Prostate gland (tissue), 2 donors: Measurements from ENCODE around the gene ZNF366. TPM values are rescaled to one million over a fixed set of nuclear protein-coding genes. Genes with fewer than 3 reads are reported as not detected.

Experiments
- DNase-seq: peaks from one replicate; pipeline ENCODE4 v3.0.0-alpha.2; 2019; ENCODE audit warnings: low spot score
- H3K27ac ChIP-seq, 2 donors: fragments of 200-600 bp; sonication (generic); 2 replicates each; pipeline ENCODE4 v1.5.1; 2017 to 2019
- H3K27me3 ChIP-seq: fragments of 200-600 bp; sonication (generic); replicated peaks from 2 replicates; pipeline ENCODE4 v1.5.1; 2019; ENCODE audit not compliant: insufficient read depth
- H3K36me3 ChIP-seq, 2 donors: fragments of 200-600 bp; sonication (generic); 1 replicate in 1 of 2; 2 replicates in 1 of 2; pipeline versions ENCODE4 v1.5.1 to v1.8.1; 2017 to 2019
- H3K4me1 ChIP-seq: fragments of 200-600 bp; sonication (generic); replicated peaks from 2 replicates; pipeline ENCODE4 v1.5.1; 2019
- H3K4me3 ChIP-seq, 2 donors: fragments of 200-600 bp; sonication (generic); 2 replicates each; pipeline ENCODE4 v1.5.1; 2017 to 2019
- H3K9me3 ChIP-seq: fragments of 200-600 bp; sonication (generic); 2 replicates; pipeline ENCODE4 v1.5.1; 2017
- CTCF ChIP-seq, 4 experiments: fragments of 200-600 bp in 2 of 4; fragments of 450-650 bp in 2 of 4; sonication (generic) in 2 of 4; IDR thresholded peaks; 1 replicate in 3 of 4; 2 replicates in 1 of 4; pipeline ENCODE4 v1.5.1; 2016 to 2019; ENCODE audit warnings: antibody characterized with exemption in 4 of 4, mild to moderate bottlenecking in 2 of 4, moderate library complexity in 2 of 4
- POLR2A ChIP-seq: fragments of 450-650 bp; IDR thresholded peaks from one replicate; pipeline ENCODE4 v1.6.1; 2016; ENCODE audit warnings: antibody characterized with exemption, mild to moderate bottlenecking
- POLR2AphosphoS5 ChIP-seq: sonication (generic); formaldehyde crosslinking; IDR thresholded peaks from one replicate; pipeline ENCODE4 v1.6.1; 2017; ENCODE audit warnings: antibody characterized with exemption
- WGBS: methylation state at CpG from one replicate; pipeline ENCODE4 v1.1.5; 2018; 5-methylcytosine and 5-hydroxymethylcytosine counted together
- intact Hi-C: fragments of 100-400 bp; cut with DNase I; formaldehyde crosslinking; loops from one replicate; pipeline ENCODE4 v1.14.2; 2022
- total RNA-seq, 2 donors: library from RNA; depleted of rRNA; stranded (reverse); fragments of >200 nt; gene quantifications; one replicate each; pipeline ENCODE4 v1.1.0, GENCODE V29; 2016

Gene ZNF366
- total RNA-seq, 2 donors from 2014 or later, result 2.0 to 3.2 TPM

GRCh38 chr5:72522607-72523006, 15.4 kb upstream of the ZNF366 start:
- DNase-seq, result no peak
- Histone ChIP-seq H3K4me3 (no peak overlapping the region), H3K9me3 (no peaks in the 10 kb centered on the region), H3K4me1 (no peaks in the 10 kb centered on the region), H3K27ac (no peak overlapping the region), H3K36me3 (no peaks in the 10 kb centered on the region), H3K27me3 (no peaks in the 10 kb centered on the region)
- WGBS, result 90% methylated on average over 1 of the region's 1 CpG
- intact Hi-C loops, result no loop called here
- TF ChIP-seq POLR2AphosphoS5, result no peak
- no peak for TF ChIP-seq CTCF (IDR thresholded peaks at IDR 0.05)
- TF ChIP-seq POLR2A, result no peak

GRCh38 chr5:72519111-72519510, 11.9 kb upstream of the ZNF366 start:
- intact Hi-C loops, result no loop called here

GRCh38 chr5:72518001-72518683, 10.9 kb upstream of the ZNF366 start:
- H3K27ac ChIP-seq, result peak overlapping the region in 1 of 2 donors; percentile 46
- no peaks in the 10 kb centered on the region for H3K36me3 ChIP-seq
- peaks cover 3% of the 10 kb centered on the region for H3K4me1 ChIP-seq
- WGBS, result 47% methylated on average over 12 of the region's 12 CpGs
- intact Hi-C loops, result no loop called here
- no peak for DNase-seq
- no peak overlapping the region for H3K4me3 ChIP-seq
- no peak for TF ChIP-seq POLR2AphosphoS5
- no peak for TF ChIP-seq CTCF (IDR thresholded peaks at IDR 0.05)
- TF ChIP-seq POLR2A, result no peak
- no peaks in the 10 kb centered on the region for H3K27me3 ChIP-seq
- H3K9me3 ChIP-seq, result no peaks in the 10 kb centered on the region

More at GRCh38 chr5:72519111-72519510, 11.9 kb upstream of the ZNF366 start:
- Histone ChIP-seq H3K4me3 (no peak overlapping the region), H3K9me3 (no peaks in the 10 kb centered on the region), H3K27me3 (no peaks in the 10 kb centered on the region), H3K4me1 (no peaks in the 10 kb centered on the region), H3K27ac (no peak overlapping the region), H3K36me3 (no peaks in the 10 kb centered on the region)
- TF ChIP-seq POLR2A (no peak), CTCF (IDR thresholded peaks at IDR 0.05) (no peak), POLR2AphosphoS5 (no peak)
- DNase-seq, result no peak

- intact Hi-C loops, result no loop called here
- TF ChIP-seq POLR2AphosphoS5 (no peak), CTCF (IDR thresholded peaks at IDR 0.05) (no peak), POLR2A (no peak)
- 87% methylated on average over 2 of the region's 2 CpGs for WGBS
Observed at GRCh38 chr5:72516916-72517315, 9.7 kb upstream of the ZNF366 start.

GRCh38 chr5:72515211-72515610, 8.0 kb upstream of the ZNF366 start:
- H3K27ac ChIP-seq, result no peak overlapping the region
- H3K4me3 ChIP-seq, result no peak overlapping the region
- H3K27me3 ChIP-seq, result no peaks in the 10 kb centered on the region
- DNase-seq, result no peak
- TF ChIP-seq CTCF (IDR thresholded peaks at IDR 0.05), result no peak
- no peak for TF ChIP-seq POLR2A
- no peak for TF ChIP-seq POLR2AphosphoS5
- 88% methylated on average over 5 of the region's 5 CpGs for WGBS
- no peaks in the 10 kb centered on the region for H3K9me3 ChIP-seq
- H3K4me1 ChIP-seq, result peaks cover 3% of the 10 kb centered on the region
- intact Hi-C loops, result no loop called here
- H3K36me3 ChIP-seq, result no peaks in the 10 kb centered on the region

More at GRCh38 chr5:72516916-72517315, 9.7 kb upstream of the ZNF366 start:
- no peaks in the 10 kb centered on the region for H3K9me3 ChIP-seq
- no peaks in the 10 kb centered on the region for H3K27me3 ChIP-seq
- H3K4me3 ChIP-seq, result no peak overlapping the region
- H3K4me1 ChIP-seq, result peaks cover 3% of the 10 kb centered on the region
- H3K27ac ChIP-seq, result no peak overlapping the region
- no peaks in the 10 kb centered on the region for H3K36me3 ChIP-seq
- no peak for DNase-seq
